Measurements from ENCODE around the gene NPM3. TPM values are rescaled to one million over a fixed set of nuclear protein-coding genes. Genes with fewer than 3 reads are reported as not detected.

Gene NPM3
- total and polyA plus RNA-seq, 2 of the 8 experiments (the other 6 are each of a cell fraction or from before 2014, with no cell fraction given), result 127 to 175 TPM

- no peak for TF ChIP-seq E2F6 (IDR thresholded peaks at IDR 0.05)
- TF ChIP-seq RAD21 (IDR thresholded peaks at IDR 0.05 in 1 of 2, conservative IDR thresholded peaks at IDR 0.05 in 1 of 2; ENCODE audit: low read depth in 2 of 2, low read length in 2 of 2), result peak in 1 of 2 experiments; percentile 8; a peak in 1 of 4 replicates
- TF ChIP-seq CTBP2 (IDR thresholded peaks at IDR 0.05; ENCODE audit: borderline replicate concordance, insufficient read depth, insufficient read length, low read length), result no peak
- no peak for TF ChIP-seq NRF1 (IDR thresholded peaks at IDR 0.05; ENCODE audit: low read depth, low read length)
- TF ChIP-seq SIN3A (conservative IDR thresholded peaks at IDR 0.05 in 1 of 2, IDR thresholded peaks at IDR 0.05 in 1 of 2; ENCODE audit: low read depth in 1 of 2, low read length in 2 of 2), result peak in 1 of 2 experiments; percentile 57; a peak in 2 of 4 replicates
- peak; percentile 44 for TF ChIP-seq ASH2L (IDR thresholded peaks at IDR 0.05; ENCODE audit: low read length)
- TF ChIP-seq TBP (IDR thresholded peaks at IDR 0.05; ENCODE audit: low read depth, low read length), result peak; percentile 20; the same call in 1 of the 2 replicates
- TF ChIP-seq SP4 (IDR thresholded peaks at IDR 0.05; ENCODE audit: low read length), result 0 out of 2 replicates have a peak, but pooled peaks have one; percentile 27
- no peak for TF ChIP-seq POLR2A (IDR thresholded peaks at IDR 0.05; ENCODE audit: control extremely low read depth in 1 of 2, low read depth in 2 of 2, low read length in 2 of 2)
- TF ChIP-seq GABPA (IDR thresholded peaks at IDR 0.05; ENCODE audit: borderline replicate concordance, insufficient read depth, low read length), result no peak
- no peak for TF ChIP-seq RXRA (IDR thresholded peaks at IDR 0.05; ENCODE audit: insufficient read depth, low read depth, low read length)
- no peak for TF ChIP-seq CHD2 (IDR thresholded peaks at IDR 0.05; ENCODE audit: low read length)
- TF ChIP-seq KDM1A (IDR thresholded peaks at IDR 0.05; ENCODE audit: borderline replicate concordance, low read length), result no peak
- no peak for TF ChIP-seq TAF7 (optimal IDR thresholded peaks at IDR 0.05; ENCODE audit: borderline replicate concordance, low read depth, low read length)
- peak; percentile 76 for TF ChIP-seq KDM4A (IDR thresholded peaks at IDR 0.05; ENCODE audit: low read depth, low read length, severe bottlenecking)
Observed at GRCh38 chr10:101778781-101779543, 4.3 kb downstream of the NPM3 start (continued).

All from H1 (cell line).